Measurements from ENCODE around the gene GDF2.

Gene GDF2

GRCh38 chr10:47370015-47370767 is 47.9 kb downstream of the GDF2 start:
- no peak for DNase-seq (ENCODE audit: low spot score)

- no peak for DNase-seq (ENCODE audit: low spot score)
Observed at GRCh38 chr10:47370878-47371277, 48.6 kb downstream of the GDF2 start.

- no peak for DNase-seq (ENCODE audit: low spot score)
Observed at GRCh38 chr10:47371629-47372485, 49.6 kb downstream of the GDF2 start.

GRCh38 chr10:47372726-47373125 is 50.5 kb downstream of the GDF2 start:
- DNase-seq (ENCODE audit: low spot score): no peak

- no peak for DNase-seq (ENCODE audit: low spot score)
Observed at GRCh38 chr10:47374611-47375536, 52.6 kb downstream of the GDF2 start.

- no peak for DNase-seq (ENCODE audit: low spot score)
Observed at GRCh38 chr10:47376522-47377220, 54.4 kb downstream of the GDF2 start.
